Sigmoid colon (tissue), 4 donors: ENCODE data around the gene PTPRD.

Experiments used
- EP300 ChIP-seq, 4 donors: sonication (generic); formaldehyde crosslinking; IDR thresholded peaks; one replicate each; pipeline ENCODE4 v1.6.1; 2017; ENCODE audit warnings: antibody characterized with exemption in 4 of 4
- POLR2A ChIP-seq, 2 donors: fragments of 450-650 bp; IDR thresholded peaks; one replicate each; pipeline ENCODE4 v1.6.1; 2016; ENCODE audit warnings: antibody characterized with exemption in 2 of 2, mild to moderate bottlenecking in 2 of 2, moderate library complexity in 2 of 2
- POLR2AphosphoS5 ChIP-seq, 4 donors: sonication (generic); formaldehyde crosslinking; IDR thresholded peaks; one replicate each; pipeline ENCODE4 v1.6.1; 2017; ENCODE audit warnings: antibody characterized with exemption in 4 of 4
- TF ChIP-seq, protein P1 (sequence below), 4 experiments: fragments of 450-650 bp in 3 of 4; fragments of 200-600 bp in 1 of 4; IDR thresholded peaks; one replicate each; pipeline ENCODE4 v1.5.1; 2016 to 2019; ENCODE audit warnings: antibody characterized with exemption in 4 of 4, mild to moderate bottlenecking in 3 of 4, moderate library complexity in 2 of 4

DNA sequence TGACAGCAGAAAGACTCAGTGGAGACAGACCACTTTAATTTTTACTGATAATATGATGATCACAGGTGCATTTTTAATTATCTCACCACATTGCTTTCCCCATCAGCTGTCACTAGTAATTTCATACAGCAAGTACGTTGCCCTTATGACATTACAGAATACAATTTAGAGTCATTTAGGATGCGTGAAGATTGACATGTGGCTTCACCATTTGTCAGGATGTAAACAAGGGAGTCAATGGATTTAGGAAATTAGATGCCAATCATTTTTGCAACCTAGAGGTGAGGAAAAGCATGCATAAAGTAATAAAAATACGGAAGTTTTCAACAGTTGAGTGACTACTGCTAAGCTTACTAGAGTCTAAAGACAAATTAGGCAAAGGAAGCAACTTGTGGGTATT, 1129.6 kb downstream of the PTPRD start:
- TF ChIP-seq, protein P1, sequence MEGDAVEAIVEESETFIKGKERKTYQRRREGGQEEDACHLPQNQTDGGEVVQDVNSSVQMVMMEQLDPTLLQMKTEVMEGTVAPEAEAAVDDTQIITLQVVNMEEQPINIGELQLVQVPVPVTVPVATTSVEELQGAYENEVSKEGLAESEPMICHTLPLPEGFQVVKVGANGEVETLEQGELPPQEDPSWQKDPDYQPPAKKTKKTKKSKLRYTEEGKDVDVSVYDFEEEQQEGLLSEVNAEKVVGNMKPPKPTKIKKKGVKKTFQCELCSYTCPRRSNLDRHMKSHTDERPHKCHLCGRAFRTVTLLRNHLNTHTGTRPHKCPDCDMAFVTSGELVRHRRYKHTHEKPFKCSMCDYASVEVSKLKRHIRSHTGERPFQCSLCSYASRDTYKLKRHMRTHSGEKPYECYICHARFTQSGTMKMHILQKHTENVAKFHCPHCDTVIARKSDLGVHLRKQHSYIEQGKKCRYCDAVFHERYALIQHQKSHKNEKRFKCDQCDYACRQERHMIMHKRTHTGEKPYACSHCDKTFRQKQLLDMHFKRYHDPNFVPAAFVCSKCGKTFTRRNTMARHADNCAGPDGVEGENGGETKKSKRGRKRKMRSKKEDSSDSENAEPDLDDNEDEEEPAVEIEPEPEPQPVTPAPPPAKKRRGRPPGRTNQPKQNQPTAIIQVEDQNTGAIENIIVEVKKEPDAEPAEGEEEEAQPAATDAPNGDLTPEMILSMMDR (IDR thresholded peaks at IDR 0.05): no peak
- TF ChIP-seq POLR2A (IDR thresholded peaks at IDR 0.05): no peak
- TF ChIP-seq POLR2AphosphoS5 (IDR thresholded peaks at IDR 0.05): no peak
- no peak for TF ChIP-seq EP300 (IDR thresholded peaks at IDR 0.05)
